VCaP (cell line): ENCODE data around the gene STEAP3.

Experiments used
- H3K27ac ChIP-seq: fragments of 450-650 bp; 2 replicates; pipeline ENCODE4 v1.5.1; 2017
- TF ChIP-seq, protein P1 (sequence below): fragments of 450-650 bp; conservative IDR thresholded peaks from 2 replicates; pipeline ENCODE4 v1.5.1; 2017; ENCODE audit warnings: mild to moderate bottlenecking, moderate library complexity

STEAP3 gene

DNA sequence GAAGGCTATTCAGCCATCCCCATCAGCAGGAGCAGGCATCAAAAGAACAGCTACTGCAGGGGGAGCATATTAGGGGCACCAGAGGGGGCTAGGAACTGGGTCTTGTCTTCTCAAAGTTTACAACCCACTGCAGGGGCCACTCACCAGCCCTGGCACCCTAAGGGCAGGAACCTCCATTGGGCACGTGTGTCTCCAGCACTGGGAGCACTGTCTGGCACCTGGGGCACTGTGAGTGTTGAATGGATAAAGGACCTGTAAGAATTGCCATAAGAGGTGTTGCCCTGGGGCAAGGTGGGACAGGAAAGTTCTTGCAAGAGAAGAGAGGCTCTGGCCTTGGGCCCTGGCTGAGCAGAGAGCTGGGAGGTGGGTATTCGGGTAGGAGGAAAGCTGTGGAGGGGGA lies 1.4 kb upstream of the STEAP3 start:
- H3K27ac ChIP-seq: no peak overlapping the region
- TF ChIP-seq, protein P1, sequence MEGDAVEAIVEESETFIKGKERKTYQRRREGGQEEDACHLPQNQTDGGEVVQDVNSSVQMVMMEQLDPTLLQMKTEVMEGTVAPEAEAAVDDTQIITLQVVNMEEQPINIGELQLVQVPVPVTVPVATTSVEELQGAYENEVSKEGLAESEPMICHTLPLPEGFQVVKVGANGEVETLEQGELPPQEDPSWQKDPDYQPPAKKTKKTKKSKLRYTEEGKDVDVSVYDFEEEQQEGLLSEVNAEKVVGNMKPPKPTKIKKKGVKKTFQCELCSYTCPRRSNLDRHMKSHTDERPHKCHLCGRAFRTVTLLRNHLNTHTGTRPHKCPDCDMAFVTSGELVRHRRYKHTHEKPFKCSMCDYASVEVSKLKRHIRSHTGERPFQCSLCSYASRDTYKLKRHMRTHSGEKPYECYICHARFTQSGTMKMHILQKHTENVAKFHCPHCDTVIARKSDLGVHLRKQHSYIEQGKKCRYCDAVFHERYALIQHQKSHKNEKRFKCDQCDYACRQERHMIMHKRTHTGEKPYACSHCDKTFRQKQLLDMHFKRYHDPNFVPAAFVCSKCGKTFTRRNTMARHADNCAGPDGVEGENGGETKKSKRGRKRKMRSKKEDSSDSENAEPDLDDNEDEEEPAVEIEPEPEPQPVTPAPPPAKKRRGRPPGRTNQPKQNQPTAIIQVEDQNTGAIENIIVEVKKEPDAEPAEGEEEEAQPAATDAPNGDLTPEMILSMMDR: no peak

DNA sequence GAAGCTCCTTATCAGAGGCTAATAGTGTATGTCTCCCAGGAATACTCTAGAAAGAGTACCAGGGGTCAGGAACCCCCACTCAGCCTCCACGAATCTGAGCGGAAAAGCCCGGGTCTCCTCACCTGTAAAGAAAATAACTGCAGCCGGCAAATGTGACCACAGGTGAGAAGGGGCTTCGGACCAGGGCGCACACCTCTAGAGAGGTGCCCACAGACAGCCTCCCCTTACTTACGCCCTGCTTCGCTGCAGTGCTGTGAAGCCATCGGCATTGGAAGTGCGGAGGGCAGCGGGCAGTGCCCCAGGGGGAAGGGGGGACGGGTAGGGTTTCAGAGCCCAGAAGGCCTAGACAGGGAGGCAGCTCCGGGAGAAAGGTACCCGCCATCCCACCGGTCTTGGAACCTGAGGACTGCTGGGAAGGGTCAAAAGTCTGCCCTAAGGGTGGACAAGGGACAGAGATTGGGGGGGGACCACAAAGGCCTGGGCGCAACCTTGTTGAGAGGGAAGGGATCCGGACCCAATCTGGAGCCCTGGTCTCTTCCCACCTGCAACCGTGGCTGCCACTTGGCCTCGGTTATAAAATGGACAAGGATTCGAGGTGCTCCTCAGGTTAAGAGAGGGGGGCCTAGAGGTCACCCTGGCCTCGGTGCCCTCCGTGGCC lies 642 bp upstream of the STEAP3 start:
- peak overlapping the region; percentile 73; the same call in 1 of the 2 replicates for H3K27ac ChIP-seq

DNA sequence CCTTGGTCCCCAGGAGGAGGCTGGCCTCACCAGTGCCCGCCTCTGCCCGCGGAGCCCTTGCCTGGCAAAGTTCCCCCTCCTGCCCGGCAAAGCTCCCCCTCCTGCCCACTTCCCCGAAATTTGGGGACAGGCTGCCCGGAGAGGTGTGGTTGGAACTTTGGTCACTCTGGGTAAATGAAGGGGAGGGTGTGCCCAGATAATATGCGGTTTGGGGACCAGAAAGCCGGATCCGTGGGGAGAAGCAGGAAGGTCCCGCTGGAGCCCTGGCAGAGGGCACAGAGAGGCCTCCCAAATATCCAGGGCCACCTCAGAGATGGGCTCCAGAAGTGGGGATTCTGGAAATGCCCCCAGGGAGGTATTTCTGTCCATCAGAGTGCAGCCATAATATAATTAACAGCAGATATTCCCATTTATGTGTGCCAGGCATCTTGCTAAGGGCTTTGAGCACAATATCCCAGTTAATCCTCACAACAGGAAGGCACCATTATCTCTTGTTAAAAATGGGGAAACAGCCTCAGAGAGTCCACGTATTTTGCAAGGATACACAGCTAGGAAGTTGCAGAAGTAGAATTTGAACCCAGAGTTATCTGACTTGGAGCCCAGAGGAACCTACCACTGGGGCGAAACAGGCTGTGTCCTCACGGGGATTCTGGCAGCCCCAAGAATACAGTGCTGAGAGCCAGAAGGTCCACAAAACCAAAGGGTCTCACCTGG lies 914 bp downstream of the STEAP3 start:
- peak overlapping the region; percentile 73; the same call in 1 of the 2 replicates for H3K27ac ChIP-seq
- TF ChIP-seq, protein P1: no peak

More for the DNA sequence above, 642 bp upstream of the STEAP3 start:
- TF ChIP-seq, protein P1: no peak

DNA sequence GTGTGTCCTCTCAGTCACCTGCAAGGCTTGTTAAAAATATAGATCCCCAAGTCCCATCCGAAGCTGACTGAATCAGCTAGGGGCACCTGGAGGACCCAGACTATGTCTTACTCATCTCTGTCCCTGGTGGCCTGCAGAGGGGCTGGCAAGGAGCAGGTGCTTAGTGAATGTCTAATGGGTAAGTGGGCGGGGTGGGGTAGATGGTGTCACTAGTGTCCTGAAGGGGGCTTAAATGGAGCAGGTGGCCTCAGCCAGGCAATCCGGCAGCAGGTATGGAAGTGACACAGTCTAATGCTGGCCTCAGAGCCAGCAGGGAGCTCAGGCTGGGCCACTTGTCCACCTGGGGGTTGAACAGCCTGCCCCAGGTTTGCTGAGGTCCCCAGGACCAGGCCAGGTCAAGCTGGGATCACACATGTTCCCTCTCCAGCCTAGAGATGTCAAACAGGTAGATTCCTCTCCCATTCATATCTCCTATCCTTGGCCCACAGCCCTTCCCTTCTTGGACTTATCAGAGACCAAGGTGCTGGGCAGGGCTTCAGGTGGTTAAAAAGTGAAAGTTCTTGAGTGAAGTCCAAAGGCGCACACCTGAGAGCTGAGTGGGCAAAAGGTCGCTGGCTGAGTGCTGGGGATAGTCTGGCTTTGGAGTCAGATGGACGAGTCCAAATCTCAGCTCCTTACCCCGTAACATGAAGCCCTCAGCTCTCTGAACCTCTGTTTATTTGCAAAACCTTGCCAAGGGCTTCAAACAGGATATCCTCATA lies 1.7 kb downstream of the STEAP3 start:
- TF ChIP-seq, protein P1: no peak
- H3K27ac ChIP-seq: no peak overlapping the region

DNA sequence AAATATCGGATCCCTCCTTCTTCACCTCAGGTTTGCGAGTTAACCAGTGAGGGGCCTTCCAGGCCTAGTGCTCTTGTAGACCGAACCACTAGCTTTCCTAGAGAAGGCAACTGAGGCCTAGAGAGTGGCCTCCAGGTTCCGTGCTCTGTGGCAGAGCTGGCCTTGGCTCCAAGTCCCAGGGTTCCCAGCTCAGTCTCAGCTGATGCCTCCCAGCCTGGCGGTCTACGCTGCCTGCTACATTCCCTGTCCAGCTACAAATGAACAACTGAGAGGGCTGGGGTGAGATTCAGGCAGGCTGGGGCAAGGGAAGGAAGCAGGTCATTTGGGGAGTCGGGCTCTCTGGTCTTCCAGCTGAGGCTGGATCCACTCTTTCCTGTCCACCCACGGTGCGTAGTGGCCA lies 2.3 kb downstream of the STEAP3 start:
- H3K27ac ChIP-seq: no peak overlapping the region
- TF ChIP-seq, protein P1: no peak

DNA sequence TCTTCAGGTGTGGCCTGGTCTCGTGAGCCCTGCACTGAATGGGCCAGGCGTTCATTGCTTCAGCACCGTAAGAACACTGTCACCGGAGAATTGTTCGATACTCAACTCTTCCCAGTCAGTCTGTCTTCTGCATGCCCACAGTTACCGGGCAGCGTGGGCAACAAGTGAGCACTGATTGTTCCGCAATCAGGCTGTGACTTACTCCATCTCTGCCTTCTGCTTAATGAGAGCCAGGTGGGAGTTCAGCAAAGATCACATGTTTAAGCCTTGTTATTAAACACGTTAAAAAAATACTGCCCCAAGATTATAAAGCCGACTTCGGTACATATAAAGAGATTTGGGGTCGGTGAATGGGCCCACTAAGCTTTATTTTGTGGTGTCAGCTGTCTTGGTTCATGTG lies 3.7 kb downstream of the STEAP3 start:
- no peak overlapping the region for H3K27ac ChIP-seq
- TF ChIP-seq, protein P1: no peak

DNA sequence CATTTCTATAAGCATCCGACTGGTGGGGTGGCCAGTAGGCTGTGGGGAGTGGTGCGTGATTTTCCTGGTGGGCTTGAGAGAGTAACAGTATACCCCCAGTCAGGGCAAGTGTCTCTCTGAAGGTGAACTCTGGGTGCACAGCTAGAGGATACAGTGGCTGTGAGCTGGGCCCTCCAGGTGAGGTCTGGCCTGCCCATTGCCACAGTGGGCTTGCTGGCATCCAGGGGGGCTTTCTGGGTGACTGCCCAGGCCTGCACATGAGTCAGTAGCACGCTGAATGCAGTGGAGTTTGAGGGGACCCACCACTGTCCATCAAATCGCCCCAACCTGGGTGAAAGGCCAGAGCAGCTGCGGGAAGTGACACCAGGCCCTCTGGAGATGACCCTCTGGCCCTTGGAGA lies 4.5 kb downstream of the STEAP3 start:
- TF ChIP-seq, protein P1: no peak

More for the DNA sequence above, 4.5 kb downstream of the STEAP3 start:
- H3K27ac ChIP-seq: no peak overlapping the region
